PFSK-1 (cell line): ENCODE data around the gene PDE3B.

Source experiments
- FOXP2 ChIP-seq: optimal IDR thresholded peaks from 2 replicates; pipeline ENCODE3; 2011; ENCODE audit warnings: borderline replicate concordance, control low read depth, inconsistent platforms; ENCODE audit not compliant: insufficient read depth; ENCODE audit errors: extremely low read length, extremely low read depth
- POLR2AphosphoS5 ChIP-seq: IDR thresholded peaks from 2 replicates; pipeline ENCODE4 v1.6.1; 2012; ENCODE audit warnings: low read depth, mild to moderate bottlenecking, control low read depth, low read length, moderate library complexity
- REST ChIP-seq, 2 experiments: IDR thresholded peaks; 2 replicates each; pipeline versions ENCODE4 v1.6.1 to v1.8.0; 2011 to 2012; ENCODE audit warnings: low read depth in 2 of 2, low read length in 2 of 2, control low read depth in 1 of 2, inconsistent platforms in 1 of 2, mild to moderate bottlenecking in 1 of 2, moderate library complexity in 1 of 2; ENCODE audit not compliant: insufficient read depth in 1 of 2
- SIN3A ChIP-seq: IDR thresholded peaks from 2 replicates; pipeline ENCODE4 v1.6.1; 2012; ENCODE audit warnings: mild to moderate bottlenecking, low read length, moderate library complexity, borderline replicate concordance; ENCODE audit not compliant: insufficient read depth
- TAF1 ChIP-seq: IDR thresholded peaks from 2 replicates; pipeline ENCODE4 v1.6.1; 2012; ENCODE audit warnings: low read length, control low read depth, borderline replicate concordance; ENCODE audit not compliant: insufficient read depth

The PDE3B gene

DNA sequence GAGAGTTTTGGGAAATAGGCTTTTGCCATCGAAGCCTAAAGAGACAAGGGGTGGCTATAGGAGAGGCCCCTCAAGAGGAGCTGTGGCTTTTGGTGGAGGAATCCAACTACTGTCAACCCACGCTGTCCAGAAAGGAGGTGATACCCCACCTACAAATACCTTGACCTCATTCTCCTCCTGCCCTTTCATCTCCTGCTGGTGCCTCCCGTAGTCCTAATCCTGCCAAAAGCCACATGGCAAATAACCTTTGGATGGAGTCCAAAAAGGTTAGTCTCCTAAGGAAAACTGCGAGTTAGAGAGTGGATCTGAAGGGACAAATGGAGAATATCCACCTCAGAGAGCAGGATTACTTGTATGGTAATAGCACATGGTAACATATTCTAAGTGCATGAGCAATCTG lies 112.7 kb downstream of the PDE3B start:
- TF ChIP-seq SIN3A (no peak), POLR2AphosphoS5 (no peak), FOXP2 (no peak), REST (IDR thresholded peaks at IDR 0.05; ENCODE audit: insufficient read depth in 1 of 2, low read depth in 2 of 2, low read length in 2 of 2) (no peak), TAF1 (no peak)

DNA sequence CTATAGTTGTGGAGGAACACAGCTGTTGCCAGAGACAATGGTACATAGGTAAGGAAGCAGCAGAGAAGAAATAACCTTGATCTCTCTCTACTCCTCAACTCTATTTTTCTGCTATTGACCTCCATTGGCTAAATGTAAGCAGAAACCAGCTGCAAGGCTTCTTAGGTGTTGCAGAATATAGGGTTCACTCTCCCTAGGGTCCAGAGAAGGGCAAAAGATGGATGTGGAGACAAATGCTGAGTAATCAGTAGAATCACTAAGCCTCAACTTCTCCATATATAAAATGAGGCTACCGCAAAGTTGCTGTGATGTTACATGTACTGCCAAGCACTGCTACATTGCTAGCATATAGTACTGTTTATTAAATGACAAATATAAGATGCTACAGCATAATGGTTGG lies 120.6 kb downstream of the PDE3B start:
- no peak for TF ChIP-seq POLR2AphosphoS5
- no peak for TF ChIP-seq TAF1
- no peak for TF ChIP-seq REST (IDR thresholded peaks at IDR 0.05; ENCODE audit: insufficient read depth in 1 of 2, low read depth in 2 of 2, low read length in 2 of 2)
- no peak for TF ChIP-seq SIN3A
- no peak for TF ChIP-seq FOXP2

GRCh38 chr11:14764579-14765527 lies 121.2 kb downstream of the PDE3B start:
- TF ChIP-seq POLR2AphosphoS5 = no peak
- no peak for TF ChIP-seq SIN3A
- no peak for TF ChIP-seq FOXP2
- no peak for TF ChIP-seq TAF1
- TF ChIP-seq REST (IDR thresholded peaks at IDR 0.05; ENCODE audit: insufficient read depth in 1 of 2, low read depth in 2 of 2, low read length in 2 of 2) = no peak

DNA sequence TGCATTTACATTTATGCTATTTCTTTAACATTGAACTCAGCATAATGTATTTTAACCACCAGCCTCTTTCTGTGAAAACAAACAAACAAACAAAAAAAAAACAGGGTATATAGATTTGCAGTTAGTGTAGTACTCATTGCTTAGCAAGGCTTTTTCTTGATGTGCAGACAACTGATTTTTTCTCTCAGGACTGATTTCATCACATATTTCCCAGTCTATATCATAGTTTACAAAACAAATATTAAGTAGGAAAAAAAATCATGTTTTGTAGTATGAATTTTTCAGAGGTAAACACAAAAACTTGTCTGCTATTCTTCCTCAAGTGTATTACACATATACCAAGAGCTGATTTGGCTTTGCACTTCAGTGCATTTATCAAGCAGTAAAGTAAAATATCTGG lies 123.0 kb downstream of the PDE3B start:
- no peak for TF ChIP-seq TAF1
- no peak for TF ChIP-seq FOXP2
- no peak for TF ChIP-seq POLR2AphosphoS5
- no peak for TF ChIP-seq REST (IDR thresholded peaks at IDR 0.05; ENCODE audit: insufficient read depth in 1 of 2, low read depth in 2 of 2, low read length in 2 of 2)
- TF ChIP-seq SIN3A = no peak
